ENCODE data around the gene KCNK15. TPM values are rescaled to one million over a fixed set of nuclear protein-coding genes. Genes with fewer than 3 reads are reported as not detected.

The KCNK15 gene
- polyA plus RNA-seq, 3 donors: 0.03 TPM; not detected in 2

GRCh38 chr20:44703956-44704488 lies 41.6 kb upstream of the KCNK15 start:
- Mint-ChIP-seq H3K9me3 (peaks cover 0 to 2% (median 0%) of the 10 kb centered on the region in 7 donors), H3K4me1 (no peaks in the 10 kb centered on the region), H3K36me3 (no peaks in the 10 kb centered on the region), H3K4me3 (no peak overlapping the region), H3K27ac (no peak overlapping the region), H3K27me3 (ENCODE audit: low read depth in 3 of 3) (peaks cover 1 to 2% (median 2%) of the 10 kb centered on the region in 3 donors)
- no peak for TF ChIP-seq CTCF (IDR thresholded peaks at IDR 0.05)
- H2AFZ ChIP-seq (ENCODE audit: insufficient read depth, low read depth, low read length, poor library complexity, severe bottlenecking): no peak overlapping the region
- H3K4me2 ChIP-seq (replicated peaks; ENCODE audit: extremely low read depth, low read length, poor library complexity, severe bottlenecking): no peak overlapping the region
- no peaks in the 10 kb centered on the region for H3K79me2 ChIP-seq (ENCODE audit: insufficient read depth, low read length)
- H3K27me3 ChIP-seq (ENCODE audit: control insufficient read depth in 2 of 2, insufficient read depth in 2 of 2, low read length in 2 of 2): no peaks in the 10 kb centered on the region
- no peaks in the 10 kb centered on the region for H3K4me1 ChIP-seq (ENCODE audit: control insufficient read depth in 1 of 2, insufficient read depth in 2 of 2, low read length in 2 of 2)
- no peak for DNase-seq
- H3K27ac ChIP-seq (ENCODE audit: low read depth in 1 of 2, low read length in 2 of 2): no peak overlapping the region
- H3K36me3 ChIP-seq (replicated peaks in 1 of 2; ENCODE audit: control insufficient read depth in 1 of 2, insufficient read depth in 2 of 2, low read length in 2 of 2): no peaks in the 10 kb centered on the region
- no peaks in the 10 kb centered on the region for H3K9me3 ChIP-seq (replicated peaks in 1 of 2; ENCODE audit: control insufficient read depth in 1 of 2, insufficient read depth in 1 of 2, low read length in 2 of 2)
- WGBS (ENCODE audit: insufficient coverage): 94% methylated on average over 8 of the region's 9 CpGs
- H3K9ac ChIP-seq (ENCODE audit: insufficient read depth, low read length, poor library complexity, severe bottlenecking): no peak overlapping the region
- H3K4me3 ChIP-seq (replicated peaks in 1 of 3; ENCODE audit: low read depth in 2 of 3, low read length in 3 of 3): no peak overlapping the region
- intact Hi-C loops (cut with micrococcal nuclease): no loop called here
- no peaks in the 10 kb centered on the region for H4K20me1 ChIP-seq (ENCODE audit: insufficient read depth, low read length)

GRCh38 chr20:44704551-44704971 lies 41.1 kb upstream of the KCNK15 start:
- H3K4me3 ChIP-seq (replicated peaks in 1 of 3; ENCODE audit: low read depth in 2 of 3, low read length in 3 of 3): no peak overlapping the region
- no peak overlapping the region for H3K4me3 Mint-ChIP-seq
- intact Hi-C loops (cut with micrococcal nuclease): no loop called here
- H3K9me3 Mint-ChIP-seq: peaks cover 0 to 2% (median 0%) of the 10 kb centered on the region in 7 donors
- H3K4me2 ChIP-seq (replicated peaks; ENCODE audit: extremely low read depth, low read length, poor library complexity, severe bottlenecking): no peak overlapping the region
- H3K27ac Mint-ChIP-seq: no peak overlapping the region
- H3K27me3 ChIP-seq (ENCODE audit: control insufficient read depth in 2 of 2, insufficient read depth in 2 of 2, low read length in 2 of 2): no peaks in the 10 kb centered on the region
- H3K27me3 Mint-ChIP-seq (ENCODE audit: low read depth in 3 of 3): peaks cover 1 to 2% (median 2%) of the 10 kb centered on the region in 3 donors
- H4K20me1 ChIP-seq (ENCODE audit: insufficient read depth, low read length): no peaks in the 10 kb centered on the region
- no peaks in the 10 kb centered on the region for H3K36me3 Mint-ChIP-seq
- DNase-seq: peak in 1 of 3 donors; percentile 19
- no peak for TF ChIP-seq CTCF (IDR thresholded peaks at IDR 0.05)
- no peak overlapping the region for H3K9ac ChIP-seq (ENCODE audit: insufficient read depth, low read length, poor library complexity, severe bottlenecking)
- no peaks in the 10 kb centered on the region for H3K4me1 Mint-ChIP-seq
- WGBS (ENCODE audit: insufficient coverage): 72% methylated on average over 3 of the region's 4 CpGs
- no peak overlapping the region for H3K27ac ChIP-seq (ENCODE audit: low read depth in 1 of 2, low read length in 2 of 2)
- H3K9me3 ChIP-seq (replicated peaks in 1 of 2; ENCODE audit: control insufficient read depth in 1 of 2, insufficient read depth in 1 of 2, low read length in 2 of 2): no peaks in the 10 kb centered on the region
- H3K79me2 ChIP-seq (ENCODE audit: insufficient read depth, low read length): no peaks in the 10 kb centered on the region
- H3K36me3 ChIP-seq (replicated peaks in 1 of 2; ENCODE audit: control insufficient read depth in 1 of 2, insufficient read depth in 2 of 2, low read length in 2 of 2): no peaks in the 10 kb centered on the region
- no peaks in the 10 kb centered on the region for H3K4me1 ChIP-seq (ENCODE audit: control insufficient read depth in 1 of 2, insufficient read depth in 2 of 2, low read length in 2 of 2)
- no peak overlapping the region for H2AFZ ChIP-seq (ENCODE audit: insufficient read depth, low read depth, low read length, poor library complexity, severe bottlenecking)
